K562 (cell line): ENCODE results near the gene PIK3R1. TPM values are rescaled to one million over a fixed set of nuclear protein-coding genes. Genes with fewer than 3 reads are reported as not detected.

Experiments
- ATF7 ChIP-seq: fragments of 450-650 bp; IDR thresholded peaks from 2 replicates; pipeline ENCODE4 v1.7.1; 2014; ENCODE audit warnings: mild to moderate bottlenecking, moderate library complexity
- EP300 ChIP-seq: IDR thresholded peaks from 2 replicates; pipeline ENCODE4 v1.6.1; 2012; ENCODE audit warnings: low read length, improper control_type of control experiment
- EP400 ChIP-seq: fragments of 450-650 bp; IDR thresholded peaks from 2 replicates; pipeline ENCODE4 v1.6.1; 2017; ENCODE audit warnings: antibody characterized with exemption, mild to moderate bottlenecking, moderate library complexity
- FOXA1 ChIP-seq: fragments of 450-650 bp; IDR thresholded peaks from 2 replicates; pipeline ENCODE4 v1.6.1; 2016; ENCODE audit warnings: mild to moderate bottlenecking, borderline replicate concordance
- HDAC1 ChIP-seq, 2 experiments: fragments of 450-650 bp; IDR thresholded peaks; 2 replicates each; pipeline ENCODE4 v1.6.1; 2016 to 2017; ENCODE audit warnings: inconsistent platforms in 1 of 2, mild to moderate bottlenecking in 1 of 2, moderate library complexity in 1 of 2
- MAFK ChIP-seq: IDR thresholded peaks from 2 replicates; pipeline ENCODE4 v1.6.1; 2011; ENCODE audit warnings: low read length, improper control_type of control experiment
- RBM22 ChIP-seq: fragments of 200-400 bp; formaldehyde crosslinking; IDR thresholded peaks from 2 replicates; pipeline ENCODE4 v1.6.1; 2018; ENCODE audit warnings: low read length, low read depth; ENCODE audit not compliant: poor library complexity, severe bottlenecking
- SMARCA4 ChIP-seq: fragments of 450-650 bp; IDR thresholded peaks from 2 replicates; pipeline ENCODE4 v1.6.1; 2016
- TBP ChIP-seq: optimal IDR thresholded peaks from 2 replicates; pipeline ENCODE3; 2011; ENCODE audit warnings: low read depth, low read length, improper control_type of control experiment
- XRCC5 ChIP-seq: fragments of 200-400 bp; formaldehyde crosslinking; IDR thresholded peaks from 2 replicates; pipeline ENCODE4 v1.6.1; 2017; ENCODE audit warnings: low read depth, mild to moderate bottlenecking, low read length
- ZBTB26 ChIP-seq: fragments of 450-650 bp; formaldehyde crosslinking; IDR thresholded peaks from 2 replicates; pipeline ENCODE4 v1.4.0; 2022; ENCODE audit warnings: missing genetic modification characterization
- ZNF12 ChIP-seq: sonication (generic); formaldehyde crosslinking; IDR thresholded peaks from 2 replicates; pipeline ENCODE4 v1.4.0; 2020; ENCODE audit warnings: mild to moderate bottlenecking, missing genetic modification reagents
- ZNF274 ChIP-seq: IDR thresholded peaks from 2 replicates; pipeline ENCODE4 v1.6.1; 2011; ENCODE audit warnings: low read depth, mild to moderate bottlenecking, low read length, moderate library complexity, borderline replicate concordance
- polyA plus RNA-seq, 8 experiments: library from polyadenylated mRNA; depleted of rRNA in 4 of 8; stranded (reverse) in 5 of 8; unstranded in 3 of 8; fragments of >200 nt; fragmentation: Nextera tagmentation in 2 of 8; fragmentation: Illumina TruSeq in 1 of 8; extraction: Ambion mirVana in 2 of 8; extraction: Trizol in 1 of 8; gene quantifications; 2 replicates each; pipeline versions ENCODE4 v1.2.1 to v1.2.3, GENCODE V29; 2011 to 2014; ENCODE audit warnings: inconsistent platforms in 1 of 8, missing spikeins in 1 of 8
- total RNA-seq, 7 experiments: library from RNA; depleted of rRNA in 6 of 7; stranded (reverse); fragments of >200 nt in 6 of 7; fragmentation: Illumina TruSeq in 2 of 7; extraction: Trizol in 2 of 7; gene quantifications; 2 replicates each; pipeline versions ENCODE4 v1.2.1 to v1.2.3, GENCODE V29; 2011 to 2021; ENCODE audit warnings: low replicate concordance in 1 of 7
- TF ChIP-seq, protein P1 (sequence below): sonication (generic); formaldehyde crosslinking; IDR thresholded peaks from 2 replicates; pipeline ENCODE4 v1.8.0; 2022; ENCODE audit warnings: missing genetic modification reagents, mild to moderate bottlenecking, moderate library complexity, borderline replicate concordance

The PIK3R1 gene
- total and polyA plus RNA-seq, 9 of the 15 experiments (the other 6 are each of a cell fraction or from before 2014, with no cell fraction given), result 1.1 to 9.7 (median 4.8) TPM

DNA sequence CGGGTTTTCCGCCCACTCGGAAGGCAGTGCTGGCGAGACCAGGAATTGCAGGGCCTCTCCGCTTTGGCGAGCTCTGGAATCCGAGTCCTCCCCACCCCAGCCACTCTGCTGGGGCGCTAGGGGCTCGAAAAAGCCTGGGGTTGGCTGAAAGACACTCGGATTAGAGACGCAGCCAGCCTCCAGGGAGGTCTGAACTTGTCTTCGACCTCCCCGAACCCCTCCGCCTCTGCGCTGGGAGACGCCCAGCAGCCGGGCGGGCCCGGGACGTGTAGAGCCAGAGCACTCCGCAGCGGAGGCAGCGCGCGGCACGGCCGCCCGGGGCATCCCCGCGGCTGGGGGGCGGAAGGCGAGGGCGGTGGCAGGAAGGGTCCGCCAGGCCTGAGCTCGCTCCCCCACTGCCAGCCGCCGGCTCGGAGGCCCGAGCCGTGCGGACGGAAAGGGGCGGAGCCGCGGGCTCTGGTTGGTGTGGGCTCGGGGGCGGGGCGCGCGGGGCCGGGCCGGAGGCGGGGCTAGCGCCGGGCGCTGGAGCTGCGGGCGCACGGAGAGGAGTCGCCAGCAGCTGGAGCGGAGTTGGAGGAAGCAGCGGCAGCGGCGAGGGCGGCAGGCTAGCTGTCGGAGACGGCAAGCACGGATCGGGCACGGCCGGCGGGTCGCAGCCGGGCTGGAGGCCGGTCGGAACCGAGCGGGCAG, at the start of gene PIK3R1 (continued):
- 0 out of 2 replicates have a peak, but pooled peaks have one; percentile 19 for TF ChIP-seq ZBTB26 (CRISPR knock-in tag)
- TF ChIP-seq XRCC5, result peak; percentile 82; the same call in 1 of the 2 replicates
- 0 out of 2 replicates have a peak, but pooled peaks have one; percentile 10 for TF ChIP-seq SMARCA4
- TF ChIP-seq RBM22, result peak; percentile 51
- no peak for TF ChIP-seq FOXA1
- no peak for TF ChIP-seq EP400
- no peak for TF ChIP-seq ZNF12 (CRISPR knock-in tag)
- TF ChIP-seq ATF7, result peak; percentile 39; the same call in 1 of the 2 replicates
- TF ChIP-seq HDAC1 (IDR thresholded peaks at IDR 0.05), result peak in 1 of 2 experiments; percentile 11; a peak in 1 of 4 replicates
- peak; percentile 58 for TF ChIP-seq TBP
- TF ChIP-seq, protein P1, sequence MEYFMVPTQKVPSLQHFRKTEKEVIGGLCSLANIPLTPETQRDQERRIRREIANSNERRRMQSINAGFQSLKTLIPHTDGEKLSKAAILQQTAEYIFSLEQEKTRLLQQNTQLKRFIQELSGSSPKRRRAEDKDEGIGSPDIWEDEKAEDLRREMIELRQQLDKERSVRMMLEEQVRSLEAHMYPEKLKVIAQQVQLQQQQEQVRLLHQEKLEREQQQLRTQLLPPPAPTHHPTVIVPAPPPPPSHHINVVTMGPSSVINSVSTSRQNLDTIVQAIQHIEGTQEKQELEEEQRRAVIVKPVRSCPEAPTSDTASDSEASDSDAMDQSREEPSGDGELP (CRISPR knock-in tag), result peak; percentile 31; the same call in 1 of the 2 replicates
- TF ChIP-seq MAFK, result no peak
- TF ChIP-seq ZNF274, result no peak
- TF ChIP-seq EP300, result no peak
- TF ChIP-seq, all 486 proteins: peak for 78
